H4 (cell line): ENCODE results near the gene THAP4. TPM values are rescaled to one million over a fixed set of nuclear protein-coding genes. Genes with fewer than 3 reads are reported as not detected.

ENCODE experiments used
- DNase-seq: peaks from one replicate; pipeline ENCODE4 v3.0.0-alpha.2; 2015; ENCODE audit warnings: low spot score
- total RNA-seq: library from RNA; depleted of rRNA; stranded (reverse); fragments of >200 nt; shearing (Covaris generic); gene quantifications from 2 replicates; pipeline ENCODE4 v1.2.3, GENCODE V29; 2014; rRNA removed

THAP4 gene
- total RNA-seq, 1 experiment from 2014 or later: 30.1 TPM

DNA sequence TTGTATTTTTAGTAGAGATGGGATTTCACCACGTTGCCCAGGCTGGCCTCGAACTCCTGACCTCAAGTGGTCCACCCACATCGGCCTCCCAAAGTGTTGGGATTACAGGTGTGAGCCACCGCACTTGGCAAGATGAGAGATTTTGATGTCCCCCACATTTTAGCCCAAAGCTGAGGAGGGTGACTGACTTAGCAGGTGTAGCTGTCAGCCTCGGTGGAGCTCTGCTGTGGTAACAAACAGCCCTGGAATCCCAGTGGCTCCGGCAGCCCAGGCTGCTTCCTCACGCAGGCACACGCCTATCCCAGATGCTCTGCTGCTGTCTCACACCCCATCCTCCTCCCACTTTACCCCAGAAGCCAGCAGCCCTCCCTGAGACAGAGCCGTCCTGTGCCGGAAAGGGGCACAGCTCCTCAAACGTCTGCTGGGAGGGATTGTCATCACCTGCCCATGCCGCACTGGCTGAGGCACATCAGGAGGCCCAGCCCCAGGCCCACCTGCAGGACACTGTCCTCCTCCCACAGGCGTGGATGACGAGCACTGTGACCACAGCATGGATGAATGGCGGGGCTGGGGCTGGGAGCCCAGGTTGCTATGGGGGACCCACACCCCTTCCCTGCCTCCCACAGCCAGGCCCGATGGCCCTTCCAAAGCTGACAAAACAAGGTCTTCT, 89.0 kb downstream of the THAP4 start:
- DNase-seq: no peak

DNA sequence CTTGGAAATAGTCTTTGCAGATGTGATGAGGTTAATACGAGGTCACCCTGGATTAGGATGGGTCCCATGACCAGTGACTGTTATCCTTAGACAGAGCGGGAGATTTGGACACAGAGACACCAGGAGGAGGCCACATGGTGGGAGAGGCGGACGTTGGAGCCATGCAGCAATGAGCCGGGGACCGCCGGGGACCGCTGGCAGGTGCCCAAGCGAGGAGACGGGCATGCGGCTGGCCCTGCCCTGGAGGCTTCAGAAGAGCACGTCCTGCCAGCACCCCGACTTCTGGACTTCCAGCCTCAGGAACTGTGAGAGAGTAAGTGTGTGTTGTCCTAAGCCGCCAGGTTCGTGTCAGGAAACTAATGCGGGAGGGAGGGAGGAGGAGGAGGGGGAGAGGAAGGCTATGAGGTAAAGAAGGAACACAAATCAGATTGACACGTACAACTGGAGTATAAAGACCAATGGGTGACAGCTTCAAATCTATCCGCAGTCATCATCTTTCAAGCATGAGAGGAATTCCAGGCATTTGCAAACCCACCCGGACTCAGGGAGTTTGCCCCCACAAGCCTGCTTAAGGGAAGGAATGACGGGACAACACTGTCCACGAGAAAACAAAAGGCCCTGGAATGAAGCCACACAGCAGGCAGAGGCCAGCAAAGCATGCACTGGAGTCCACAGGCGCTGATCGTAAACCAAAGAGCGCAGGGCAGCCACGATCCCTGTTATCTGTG, 90.0 kb downstream of the THAP4 start:
- DNase-seq: peak; percentile 61

DNA sequence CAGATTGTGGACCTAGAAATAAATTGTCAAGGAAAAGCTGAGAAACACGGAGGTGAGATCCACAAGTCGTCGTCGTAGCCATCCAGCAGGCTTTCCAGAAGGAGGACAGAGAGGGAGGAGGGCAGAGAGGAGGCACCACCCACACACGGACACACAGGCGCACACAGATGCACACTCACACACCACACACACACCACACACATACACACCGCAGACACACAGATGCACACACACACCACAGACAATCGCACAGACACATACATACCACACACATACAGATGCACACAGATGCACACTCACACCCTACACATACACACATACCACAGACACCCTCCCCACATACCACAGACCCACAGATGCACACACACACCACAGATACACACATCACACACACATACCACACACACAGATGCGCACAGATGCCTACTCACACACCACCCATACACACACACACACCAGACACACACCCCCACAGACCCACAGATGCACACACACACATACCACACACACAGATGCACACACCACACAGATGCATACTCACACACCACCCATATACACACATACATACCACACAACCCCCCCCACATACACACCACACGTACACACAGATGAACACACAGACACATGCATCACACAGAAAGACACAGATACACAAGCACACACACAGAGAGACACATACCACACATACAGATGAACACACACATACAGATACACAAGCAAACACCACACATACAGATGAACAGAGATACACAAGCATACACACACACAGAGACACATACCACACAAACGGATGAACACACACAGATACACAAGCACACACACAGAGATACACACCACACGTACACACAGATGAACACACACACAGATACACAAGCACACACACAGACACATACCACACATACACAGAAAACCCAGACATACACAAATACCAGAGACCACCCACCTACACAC, 91.2 kb downstream of the THAP4 start:
- DNase-seq: no peak

- DNase-seq: peak; percentile 59
Observed at GRCh38 chr2:241545106-241545505, 91.9 kb downstream of the THAP4 start.

GRCh38 chr2:241542278-241542605, 94.7 kb downstream of the THAP4 start:
- DNase-seq: no peak

DNA sequence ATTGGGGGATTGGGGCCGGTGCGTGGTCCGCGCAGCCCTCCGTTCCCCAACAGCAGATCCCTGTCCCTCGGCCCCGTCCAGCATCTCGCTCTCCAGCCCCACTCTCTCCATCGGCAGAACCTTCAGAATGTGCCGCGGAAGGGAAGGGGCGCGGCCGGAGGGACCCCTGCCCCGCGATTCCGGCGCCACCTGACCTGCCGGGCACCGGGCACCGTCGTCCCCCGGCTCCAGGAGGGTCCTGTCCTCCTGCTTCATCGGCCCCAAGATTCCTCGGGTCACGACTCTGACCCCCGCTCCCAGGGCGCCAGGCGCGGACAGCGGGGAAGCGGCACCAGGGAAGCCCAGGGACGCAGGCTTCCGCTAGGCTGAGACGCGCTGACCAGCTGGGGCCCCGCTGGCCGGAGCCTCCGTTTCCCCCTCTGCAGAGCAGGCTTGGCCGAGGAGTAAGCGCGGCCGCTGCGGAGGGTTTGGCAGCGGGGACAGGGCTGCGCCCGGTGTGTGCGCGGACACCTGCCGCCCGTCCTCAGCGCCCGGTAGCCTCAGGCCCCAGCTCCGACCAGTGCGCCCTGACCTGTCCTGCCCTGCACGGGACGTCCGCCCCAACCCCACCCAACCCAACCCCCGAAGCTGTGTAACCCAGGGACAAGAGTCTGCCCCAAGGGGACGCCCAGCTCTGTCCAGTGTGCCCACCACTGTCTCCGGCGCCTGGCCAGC, 95.2 kb downstream of the THAP4 start:
- DNase-seq: no peak

DNA sequence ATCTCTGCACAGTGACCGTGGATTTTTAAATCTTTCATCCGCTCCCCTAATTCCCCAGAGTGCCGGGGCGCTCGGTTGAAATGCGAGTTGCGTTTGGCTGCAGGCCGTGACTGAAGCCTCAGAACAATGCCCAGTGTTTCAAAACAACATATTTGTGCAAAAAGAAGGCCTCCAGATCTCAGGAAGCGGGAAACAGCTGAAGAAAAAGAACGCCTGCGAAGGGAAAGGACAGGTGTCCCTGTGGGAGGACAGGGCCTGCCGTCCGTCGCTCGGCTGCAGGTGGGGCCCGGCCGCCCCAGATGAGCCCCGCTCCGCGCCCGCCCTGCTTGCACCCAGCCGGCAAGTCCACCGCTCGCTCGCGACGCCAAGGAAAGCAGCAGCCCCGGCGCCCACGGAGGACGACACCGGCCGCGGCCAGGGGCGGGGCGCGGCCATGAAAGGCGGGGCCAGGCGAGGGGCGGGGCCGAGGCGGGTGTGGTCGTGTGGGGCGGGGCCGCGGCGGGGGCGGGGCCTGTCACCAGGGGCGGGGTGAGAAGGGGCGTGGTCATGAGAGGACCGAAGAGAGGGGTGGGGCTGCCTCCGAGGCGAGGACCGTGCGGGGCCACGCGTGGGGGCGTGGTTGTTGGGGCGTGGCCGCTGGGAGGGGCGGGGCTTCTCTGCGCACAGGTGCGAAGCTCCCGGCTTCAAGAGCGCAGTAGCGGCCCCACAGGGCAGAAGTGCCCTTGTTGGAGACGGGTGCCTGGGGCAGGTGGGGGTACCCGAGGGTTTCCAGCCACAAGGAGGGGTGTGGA, 96.0 kb downstream of the THAP4 start:
- DNase-seq: no peak

GRCh38 chr2:241540401-241540770, 96.6 kb downstream of the THAP4 start:
- no peak for DNase-seq

DNA sequence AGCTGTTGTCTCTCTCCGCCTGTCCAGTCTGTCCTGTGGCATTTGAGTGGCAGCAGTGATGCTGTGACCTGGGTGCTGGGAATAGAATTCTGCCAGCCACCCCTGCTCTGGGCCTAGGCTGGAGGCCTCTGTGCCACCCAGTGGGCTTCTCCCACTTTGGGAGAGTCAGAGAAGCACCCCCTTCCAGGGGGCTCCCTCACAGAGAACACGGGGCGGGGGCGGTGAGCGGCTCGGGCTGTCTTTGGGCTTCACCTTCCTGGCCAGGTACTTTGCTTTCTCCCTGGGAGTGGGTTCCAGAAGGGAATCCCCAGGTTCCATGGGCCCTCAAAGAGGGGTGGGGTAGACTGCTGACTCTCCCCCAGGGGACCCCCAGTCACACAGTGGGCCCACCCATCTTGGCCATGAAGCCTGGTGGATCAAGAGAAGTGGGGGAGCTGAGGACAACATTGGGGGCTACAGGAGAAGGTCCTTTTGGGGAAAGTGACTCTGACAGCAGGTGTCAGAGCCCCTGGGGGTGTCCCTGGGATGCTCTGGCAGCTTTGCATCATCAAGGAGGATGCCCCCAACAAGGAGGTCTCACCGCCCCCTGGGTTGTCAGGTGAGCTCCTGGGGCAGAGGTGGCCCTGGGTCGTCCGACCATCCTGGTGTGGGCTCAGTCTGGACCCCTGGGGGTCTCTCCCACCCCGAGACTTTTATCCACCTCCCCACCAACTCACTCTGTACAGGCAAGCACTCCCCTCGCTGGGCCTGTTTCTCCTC, 97.2 kb downstream of the THAP4 start:
- DNase-seq: no peak

DNA sequence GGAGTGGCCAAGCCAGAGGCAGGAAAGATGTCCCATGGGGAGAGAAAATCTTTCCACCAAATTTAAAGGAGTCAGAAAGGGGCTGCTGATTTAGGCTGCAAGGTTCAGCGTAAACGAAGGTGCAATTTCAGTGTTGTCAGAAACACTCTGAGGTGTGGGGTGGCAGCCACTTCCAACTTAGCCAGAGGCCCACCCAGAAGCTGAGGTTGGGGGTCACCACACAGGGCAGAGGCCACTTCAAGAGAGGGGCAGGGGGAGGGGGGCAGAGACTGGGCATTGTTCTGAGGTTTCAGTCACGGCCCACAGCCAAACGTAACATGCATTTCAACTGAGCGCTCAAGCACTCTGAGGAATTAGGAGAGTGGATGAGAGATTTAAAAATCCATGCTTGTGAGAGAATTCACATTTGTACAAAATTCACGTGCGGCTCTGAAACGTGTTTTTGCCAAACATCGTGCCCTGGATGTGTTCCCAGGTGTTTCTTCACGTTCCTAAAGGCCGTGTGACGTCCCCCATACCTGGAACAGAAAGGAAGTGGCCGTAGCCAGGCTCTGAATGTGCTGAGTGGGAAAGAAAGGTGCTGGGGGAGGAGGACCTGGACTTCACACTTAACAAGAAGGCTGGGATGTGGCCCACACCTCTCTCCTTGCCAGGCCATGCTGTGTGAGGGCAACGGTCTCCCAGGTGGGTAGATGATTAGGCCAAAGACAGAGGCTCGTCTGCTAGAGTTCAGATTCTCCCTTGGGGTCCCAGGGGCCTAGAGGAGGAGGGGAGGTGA, 97.9 kb downstream of the THAP4 start:
- DNase-seq: no peak

DNA sequence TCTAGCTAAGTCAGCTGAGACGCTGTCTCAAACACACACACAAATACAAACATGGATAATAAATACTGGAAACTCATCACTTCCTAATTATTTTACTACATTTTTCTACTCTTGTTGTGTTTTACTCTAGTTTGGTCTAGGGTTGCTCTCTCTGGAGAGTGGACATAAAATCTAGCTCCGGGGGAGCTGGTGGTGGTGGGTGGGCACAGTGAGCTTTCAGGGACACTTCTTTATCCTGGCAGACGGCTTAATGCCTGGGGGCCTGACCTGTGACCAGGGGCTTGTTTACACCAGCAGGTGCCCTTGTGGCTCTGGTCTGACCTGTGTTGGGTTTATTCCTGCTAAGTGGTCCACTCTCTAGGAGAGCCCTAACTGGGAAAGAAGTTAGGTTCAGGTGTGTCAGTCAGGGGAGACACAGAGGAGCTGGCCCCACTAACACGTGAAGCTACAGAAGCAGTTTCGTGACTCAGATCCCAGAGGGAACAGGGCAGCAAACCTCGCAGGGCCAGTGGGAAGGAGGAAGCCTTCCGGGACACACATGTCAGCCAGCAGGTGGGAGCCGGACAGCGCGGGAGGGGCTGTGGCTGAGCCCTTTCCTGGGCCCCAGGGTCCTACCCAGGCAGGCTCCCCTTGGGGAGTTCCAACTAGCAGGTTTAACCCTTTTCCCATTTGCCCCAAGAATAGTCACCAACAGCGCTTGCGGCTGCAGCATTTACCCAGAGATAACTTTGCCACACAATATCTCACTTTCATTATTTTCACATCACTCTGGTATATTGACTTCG, 100.9 kb downstream of the THAP4 start:
- DNase-seq: no peak

- DNase-seq: no peak
Observed at GRCh38 chr2:241534701-241535375, 102.1 kb downstream of the THAP4 start.

Other genes with a start within 250 kb of the THAP4 start
- gene STK25, start 128.6 kb downstream of the THAP4 start, total RNA-seq: 117 and 153 TPM in 2 replicates
- gene BOK, start 78.4 kb downstream of the THAP4 start, total RNA-seq: 1.2 and 2.3 TPM in 2 replicates
- gene ATG4B, start 535 bp upstream of the THAP4 start, total RNA-seq: 65.7 and 72.8 TPM in 2 replicates
- gene DTYMK, start 49.7 kb upstream of the THAP4 start, total RNA-seq: 87.5 and 96.1 TPM in 2 replicates
- gene ING5, start 64.9 kb upstream of the THAP4 start, total RNA-seq: 9.1 and 21.8 TPM in 2 replicates
- gene D2HGDH, start 97.5 kb upstream of the THAP4 start, total RNA-seq: 7.2 and 10.4 TPM in 2 replicates
- gene GAL3ST2, start 139.7 kb upstream of the THAP4 start, total RNA-seq: not detected in 2 replicates
- not detected in 2 replicates for gene NEU4, start 172.0 kb upstream of the THAP4 start, total RNA-seq
- gene PDCD1, start 221.7 kb upstream of the THAP4 start, total RNA-seq: not detected in 2 replicates
- gene RTP5, start 232.6 kb upstream of the THAP4 start, total RNA-seq: not detected in 2 replicates